GM12891 (cell line): Measurements from ENCODE around the gene HHAT.

Source experiments
- POLR2A ChIP-seq: IDR thresholded peaks from 2 replicates; pipeline ENCODE4 v1.6.1; 2011; ENCODE audit warnings: low read depth, low read length, control low read depth
- POLR2AphosphoS5 ChIP-seq: IDR thresholded peaks from 2 replicates; pipeline ENCODE4 v1.6.1; 2011; ENCODE audit warnings: low read depth, low read length, control low read depth
- SPI1 ChIP-seq: IDR thresholded peaks from 2 replicates; pipeline ENCODE4 v1.6.1; 2011; ENCODE audit warnings: low read depth, low read length, control low read depth
- TAF1 ChIP-seq: IDR thresholded peaks from 2 replicates; pipeline ENCODE4 v1.6.1; 2011; ENCODE audit warnings: low read depth, low read length, control low read depth

- no peak for TF ChIP-seq POLR2AphosphoS5
- TF ChIP-seq TAF1: no peak
- no peak for TF ChIP-seq POLR2A
- TF ChIP-seq SPI1: no peak
Observed at GRCh38 chr1:210381934-210382333, 53.2 kb downstream of the HHAT start.
